OCI-M2 (cell line): Measurements from ENCODE around the gene C1orf122.

Experiments used
- DNase-seq: peaks from one replicate; lab custom pipeline; 2025; ENCODE audit not compliant: unreplicated experiment; lab: John Stamatoyannopoulos, UW

C1orf122 gene

GRCh38 chr1:37844536-37844935 lies 36.9 kb downstream of the C1orf122 start:
- DNase-seq, result no peak

DNA sequence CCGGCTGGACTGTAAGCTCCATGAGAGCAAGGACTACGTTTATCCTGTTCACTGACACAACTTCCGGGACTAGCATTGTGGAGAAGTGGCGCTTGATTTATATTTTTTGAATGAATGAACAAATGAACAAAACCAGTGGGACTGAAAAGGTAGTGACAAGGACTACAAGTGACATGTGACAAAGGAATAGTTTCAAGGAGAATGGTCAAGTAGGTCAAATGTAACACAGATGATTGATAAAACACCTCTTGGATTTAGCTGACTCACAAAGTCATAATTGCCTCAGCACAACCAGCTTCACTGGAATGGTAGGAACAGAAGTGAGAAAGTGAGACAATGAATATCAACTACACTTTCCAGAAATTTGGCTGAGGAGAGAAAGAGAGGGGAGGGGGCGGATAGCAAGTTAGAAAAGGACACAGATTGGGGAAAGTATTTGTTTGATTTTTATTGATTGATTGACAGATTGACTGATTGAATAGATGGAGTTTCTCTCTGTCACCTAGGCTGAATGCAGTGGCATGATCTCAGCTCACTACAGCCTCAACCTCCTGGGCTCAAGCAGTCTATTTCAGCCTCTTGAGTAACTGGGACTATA lies 37.6 kb downstream of the C1orf122 start:
- DNase-seq, result no peak

DNA sequence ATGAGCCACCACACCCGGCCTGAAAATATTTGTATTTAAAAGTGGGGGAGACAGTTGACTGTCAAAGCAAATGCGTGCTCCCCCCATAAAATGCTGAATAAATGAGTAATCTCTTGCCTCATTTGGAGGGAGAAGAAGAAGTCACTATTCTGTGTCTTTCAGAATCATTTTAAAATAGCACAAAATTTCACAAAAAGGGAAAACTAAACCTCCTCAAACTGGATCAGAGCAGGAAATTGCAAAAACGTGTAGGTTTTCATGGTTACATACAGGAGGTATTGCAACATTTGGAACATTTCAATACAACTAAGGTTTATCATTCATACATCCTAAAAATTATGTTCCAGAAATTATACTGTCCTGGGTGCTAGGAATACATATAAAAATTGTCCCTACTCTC lies 38.2 kb downstream of the C1orf122 start:
- no peak for DNase-seq

- DNase-seq, result no peak
Measured at GRCh38 chr1:37846647-37847339, 39.2 kb downstream of the C1orf122 start.

DNA sequence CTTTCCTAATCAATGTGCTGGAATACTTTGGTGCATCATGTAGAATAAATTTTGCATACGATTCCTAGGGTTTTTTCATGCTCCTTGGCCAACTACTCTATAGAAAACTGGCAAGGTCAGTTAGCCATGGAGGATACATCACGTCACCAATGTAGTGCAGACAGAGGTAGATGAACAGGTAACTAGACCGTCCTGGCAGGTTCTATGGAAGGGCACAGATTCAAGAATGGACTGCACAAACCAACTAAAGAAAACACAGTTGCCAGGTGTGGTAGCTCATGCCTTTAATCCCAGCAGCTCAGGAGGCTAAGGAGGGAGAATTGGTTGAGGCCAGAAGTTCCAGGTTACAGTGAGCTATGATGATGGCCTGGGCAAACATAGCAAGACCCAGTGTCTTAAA lies 41.9 kb downstream of the C1orf122 start:
- no peak for DNase-seq

DNA sequence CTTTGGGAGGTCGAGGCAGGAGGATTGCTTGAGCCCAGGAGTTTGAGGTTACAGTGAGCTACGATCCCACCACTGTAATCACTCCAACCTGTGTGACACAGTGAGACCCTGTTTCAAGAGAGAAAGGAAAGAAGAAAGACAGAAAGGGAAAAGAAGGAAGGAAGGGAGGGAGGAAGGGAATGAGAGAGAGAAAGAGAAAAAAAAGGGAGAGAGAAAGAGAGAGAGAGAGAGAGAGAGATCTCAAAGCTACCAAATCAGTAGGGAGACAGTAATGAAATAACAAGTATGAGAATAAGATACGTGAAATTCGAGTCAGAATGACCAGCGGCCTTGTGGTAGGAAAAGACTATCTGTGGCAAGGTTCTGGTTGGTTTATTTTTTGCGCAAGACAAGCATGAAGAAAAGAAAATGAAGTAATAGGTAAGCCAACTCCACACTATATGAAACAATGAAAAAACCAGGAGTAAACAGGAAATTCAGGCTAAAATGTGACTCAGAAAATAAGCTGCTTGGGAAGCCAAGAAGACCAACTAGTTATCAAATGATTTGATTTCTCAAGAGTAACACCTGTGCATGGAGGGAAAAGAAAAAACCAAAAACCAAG lies 42.9 kb downstream of the C1orf122 start:
- DNase-seq, result no peak

- no peak for DNase-seq
Measured at GRCh38 chr1:37851262-37851661, 43.7 kb downstream of the C1orf122 start.

DNA sequence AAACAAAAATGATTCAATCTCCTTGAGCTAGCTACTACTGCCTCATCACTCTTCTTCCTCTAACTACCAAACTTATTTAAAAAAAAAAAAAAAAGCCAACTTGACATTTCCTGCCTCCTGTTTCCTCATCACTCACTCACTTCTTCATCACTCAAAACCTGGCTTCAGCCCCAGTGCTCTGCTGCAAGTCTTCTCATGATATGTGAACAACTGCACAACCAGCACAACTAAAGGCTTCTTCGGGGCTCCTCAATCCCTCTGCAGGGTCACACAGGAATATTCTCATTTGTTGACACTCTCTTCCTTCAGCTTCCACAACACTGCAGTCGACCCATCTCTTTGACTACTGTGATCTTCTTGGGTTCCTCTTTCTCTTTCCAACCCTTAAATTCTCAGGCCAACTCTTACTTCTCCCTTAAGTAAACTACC lies 44.2 kb downstream of the C1orf122 start:
- DNase-seq, result no peak

DNA sequence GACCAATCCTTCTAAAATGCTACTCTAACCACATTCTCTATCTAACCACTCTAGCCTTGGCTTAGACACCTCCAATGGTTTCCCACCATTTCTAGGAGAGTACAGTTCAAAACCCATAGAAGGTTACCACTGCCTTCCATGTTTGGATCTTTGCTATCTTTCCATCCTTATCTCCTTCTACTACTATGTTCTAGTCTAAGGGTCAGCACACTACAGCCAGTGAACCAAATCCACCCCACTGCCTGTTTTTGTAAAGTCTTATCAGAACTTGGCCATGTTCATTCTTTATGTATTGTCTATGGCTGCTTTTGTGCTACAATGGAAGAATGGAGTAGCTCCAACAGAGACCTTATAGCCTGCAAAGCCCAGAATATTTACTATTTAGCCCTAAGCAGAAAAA lies 45.6 kb downstream of the C1orf122 start:
- no peak for DNase-seq

DNA sequence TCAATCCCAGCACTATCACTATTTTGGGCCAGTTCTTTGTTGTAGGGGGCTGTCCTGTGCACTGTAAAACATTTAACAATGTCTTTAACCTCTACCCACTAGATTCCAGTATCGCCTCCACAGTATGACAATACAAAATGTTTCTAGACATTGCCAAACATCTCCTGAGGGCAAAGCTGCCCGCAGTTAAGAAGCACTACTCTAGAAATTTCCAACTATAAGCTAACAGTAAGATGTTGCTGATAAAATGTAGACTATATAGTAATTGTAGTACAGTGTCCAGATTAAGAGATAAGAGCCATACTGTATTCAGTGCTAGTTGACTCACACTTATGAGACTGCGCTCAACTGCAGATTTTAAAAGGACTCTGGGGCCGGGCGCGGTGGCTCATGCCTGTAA lies 46.8 kb downstream of the C1orf122 start:
- no peak for DNase-seq
